AG09309 (cell line): ENCODE measurements around the gene ATXN10.
"Not testable (repeated sequence)": the region's sequence is repeated elsewhere in the genome, so short reads cannot be mapped to it uniquely, and the experiment has no call there.

Experiments used
- DNase-seq: peaks from one replicate; pipeline ENCODE4 v3.0.0-alpha.2; 2010; ENCODE audit warnings: low read depth
- H3K4me3 ChIP-seq: 2 replicates; pipeline ENCODE4 v1.5.1; 2011; ENCODE audit warnings: mild to moderate bottlenecking, low read depth, low read length, moderate library complexity; ENCODE audit not compliant: control insufficient read depth
- CTCF ChIP-seq: IDR thresholded peaks from 2 replicates; pipeline ENCODE4 v1.5.1; 2011; ENCODE audit warnings: mild to moderate bottlenecking, low read depth, low read length, inconsistent platforms; ENCODE audit not compliant: insufficient read depth, control insufficient read depth; ENCODE audit errors: missing control alignments

Gene ATXN10

GRCh38 chr22:45678961-45679912 lies 7.6 kb downstream of the ATXN10 start:
- TF ChIP-seq CTCF: no peak
- peak; percentile 61 for DNase-seq
- no peak overlapping the region for H3K4me3 ChIP-seq

- TF ChIP-seq CTCF: no peak
- peak; percentile 41 for DNase-seq
- no peak overlapping the region for H3K4me3 ChIP-seq
Observed at GRCh38 chr22:45680932-45681700, 9.5 kb downstream of the ATXN10 start.

GRCh38 chr22:45682064-45682463 lies 10.4 kb downstream of the ATXN10 start:
- H3K4me3 ChIP-seq: no peak overlapping the region
- no peak for TF ChIP-seq CTCF
- no peak for DNase-seq

- H3K4me3 ChIP-seq, DNase-seq: not testable (repeated sequence)
Observed at GRCh38 chr22:45682773-45683172, 11.1 kb downstream of the ATXN10 start.

GRCh38 chr22:45683248-45683647 lies 11.6 kb downstream of the ATXN10 start:
- no peak for DNase-seq
- H3K4me3 ChIP-seq: no peak overlapping the region
- TF ChIP-seq CTCF: no peak

- no peak overlapping the region for H3K4me3 ChIP-seq
- DNase-seq: no peak
- TF ChIP-seq CTCF: no peak
Observed at GRCh38 chr22:45683680-45684079, 12.0 kb downstream of the ATXN10 start.

GRCh38 chr22:45684169-45684568 lies 12.5 kb downstream of the ATXN10 start:
- no peak overlapping the region for H3K4me3 ChIP-seq
- no peak for DNase-seq
- no peak for TF ChIP-seq CTCF
